ENCODE data around the gene SLC38A6.
"Not testable (repeated sequence)": the region's sequence is repeated elsewhere in the genome, so short reads cannot be mapped to it uniquely, and the experiment has no call there.

SLC38A6 gene

GRCh38 chr14:61089126-61089750, 108.2 kb downstream of the SLC38A6 start:
- DNase-seq (ENCODE audit: low spot score): no peak
- Mint-ChIP-seq H3K4me1 (ENCODE audit: low read depth) (peaks cover 2% of the 10 kb centered on the region), H3K9me3 (no peaks in the 10 kb centered on the region), H3K27me3 (ENCODE audit: low read depth) (no peaks in the 10 kb centered on the region), H3K36me3 (ENCODE audit: low read depth) (no peaks in the 10 kb centered on the region), H3K4me3 (no peak overlapping the region), H3K27ac (no peak overlapping the region)

DNA sequence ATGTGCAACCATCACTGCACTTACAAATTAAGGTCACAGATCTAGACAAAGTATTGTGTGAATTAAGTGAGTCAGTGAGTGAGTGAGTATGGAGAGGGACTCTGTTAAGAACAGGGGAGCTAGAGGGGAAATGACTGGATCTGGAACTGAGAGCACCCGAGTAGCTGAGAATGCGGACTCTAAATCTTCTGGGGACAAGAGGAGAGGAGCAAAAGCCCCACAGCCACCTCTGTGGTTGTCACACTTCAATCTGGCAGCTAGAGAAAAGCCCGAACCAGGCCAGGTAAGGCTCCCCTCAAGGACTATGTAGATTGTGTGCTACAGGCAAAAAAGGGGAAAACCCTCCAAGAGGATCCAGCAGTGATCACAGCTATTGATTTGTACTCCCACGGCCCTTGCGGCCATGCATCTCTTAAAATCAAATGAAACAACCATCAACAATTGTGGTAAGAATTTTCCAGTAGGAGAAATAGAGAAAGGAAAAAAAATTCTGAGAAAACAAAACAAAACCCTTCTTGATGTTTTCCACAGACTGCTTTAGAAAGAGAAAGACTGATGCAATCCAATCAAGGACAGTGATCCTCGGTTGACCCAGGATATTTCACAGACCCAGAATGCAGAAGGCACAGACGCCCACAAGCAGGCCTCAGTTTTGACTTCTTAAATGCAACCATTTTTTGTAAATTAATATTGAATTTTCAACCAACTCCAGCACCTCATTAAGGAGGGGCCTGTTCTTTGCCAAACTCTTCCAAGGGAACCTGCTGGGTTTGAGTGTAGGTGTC, 109.6 kb downstream of the SLC38A6 start:
- peaks cover 2% of the 10 kb centered on the region for H3K4me1 Mint-ChIP-seq (ENCODE audit: low read depth)
- DNase-seq (ENCODE audit: low spot score): peak; percentile 17
- H3K27me3 Mint-ChIP-seq (ENCODE audit: low read depth): no peaks in the 10 kb centered on the region
- H3K9me3 Mint-ChIP-seq: no peaks in the 10 kb centered on the region
- H3K36me3 Mint-ChIP-seq (ENCODE audit: low read depth): no peaks in the 10 kb centered on the region
- no peak overlapping the region for H3K4me3 Mint-ChIP-seq
- no peak overlapping the region for H3K27ac Mint-ChIP-seq

DNA sequence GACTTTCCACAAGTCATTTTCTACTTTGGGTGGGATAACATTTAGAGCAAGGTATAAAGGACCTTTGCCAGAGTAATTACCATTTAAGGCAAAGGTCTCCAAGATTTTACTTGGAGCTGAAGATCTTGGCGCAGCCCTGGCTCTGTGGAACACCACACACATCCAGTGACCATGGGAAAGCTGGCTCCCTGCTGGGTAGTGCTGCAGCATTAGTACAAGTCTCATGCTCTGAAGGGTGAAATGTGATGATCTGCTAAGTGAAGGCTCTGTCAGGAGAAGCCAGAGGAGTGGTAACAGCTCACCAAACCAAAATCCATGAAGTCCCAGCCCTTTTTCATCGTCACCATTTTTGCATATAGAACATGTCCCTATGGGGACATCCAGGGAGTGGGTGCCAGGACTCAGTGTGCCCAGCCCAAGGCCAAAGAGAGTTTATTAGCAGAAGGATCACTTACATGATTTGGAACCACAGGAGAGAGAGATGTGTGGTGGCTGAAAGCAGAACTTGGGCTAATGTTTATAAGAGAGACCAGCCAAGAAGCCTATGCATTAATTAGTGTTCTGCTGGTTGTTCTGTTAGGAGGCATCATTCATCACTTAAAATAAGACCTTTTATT, 110.7 kb downstream of the SLC38A6 start:
- Mint-ChIP-seq H3K4me3 (no peak overlapping the region), H3K36me3 (ENCODE audit: low read depth) (no peaks in the 10 kb centered on the region), H3K27ac (no peak overlapping the region), H3K4me1 (ENCODE audit: low read depth) (peaks cover 2% of the 10 kb centered on the region), H3K27me3 (ENCODE audit: low read depth) (no peaks in the 10 kb centered on the region), H3K9me3 (no peaks in the 10 kb centered on the region)
- no peak for DNase-seq (ENCODE audit: low spot score)

DNA sequence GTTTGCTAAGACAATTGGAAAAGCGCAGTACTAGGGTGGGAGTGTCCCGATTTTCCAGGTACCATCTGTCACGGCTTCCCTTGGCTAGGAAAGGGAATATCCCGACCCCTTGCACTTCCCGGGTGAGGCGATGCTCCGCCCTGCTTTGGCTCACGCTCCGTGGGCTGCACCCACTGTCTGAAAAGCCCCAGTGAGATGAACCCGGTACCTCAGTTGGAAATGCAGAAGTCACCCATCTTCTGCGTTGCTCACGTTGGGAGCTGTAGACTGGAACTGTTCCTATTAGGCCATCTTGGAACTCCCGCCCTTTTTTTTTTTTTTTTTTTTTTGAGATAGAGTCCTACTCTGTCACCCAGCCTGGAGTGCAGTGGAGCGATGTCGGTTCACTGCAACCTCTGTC, 117.1 kb downstream of the SLC38A6 start:
- not testable (repeated sequence) for H3K4me3 Mint-ChIP-seq; DNase-seq (ENCODE audit: low spot score); H3K9me3 Mint-ChIP-seq; H3K36me3 Mint-ChIP-seq (ENCODE audit: low read depth); H3K27me3 Mint-ChIP-seq (ENCODE audit: low read depth); H3K27ac Mint-ChIP-seq
- H3K4me1 Mint-ChIP-seq (ENCODE audit: low read depth): peaks cover 15% of the 10 kb centered on the region

GRCh38 chr14:61098721-61099120, 117.7 kb downstream of the SLC38A6 start:
- Mint-ChIP-seq H3K27ac (no peak overlapping the region), H3K4me3 (no peak overlapping the region), H3K27me3 (ENCODE audit: low read depth) (no peaks in the 10 kb centered on the region), H3K36me3 (ENCODE audit: low read depth) (no peaks in the 10 kb centered on the region), H3K9me3 (peaks cover 5% of the 10 kb centered on the region), H3K4me1 (ENCODE audit: low read depth) (peaks cover 21% of the 10 kb centered on the region)
- no peak for DNase-seq (ENCODE audit: low spot score)

DNA sequence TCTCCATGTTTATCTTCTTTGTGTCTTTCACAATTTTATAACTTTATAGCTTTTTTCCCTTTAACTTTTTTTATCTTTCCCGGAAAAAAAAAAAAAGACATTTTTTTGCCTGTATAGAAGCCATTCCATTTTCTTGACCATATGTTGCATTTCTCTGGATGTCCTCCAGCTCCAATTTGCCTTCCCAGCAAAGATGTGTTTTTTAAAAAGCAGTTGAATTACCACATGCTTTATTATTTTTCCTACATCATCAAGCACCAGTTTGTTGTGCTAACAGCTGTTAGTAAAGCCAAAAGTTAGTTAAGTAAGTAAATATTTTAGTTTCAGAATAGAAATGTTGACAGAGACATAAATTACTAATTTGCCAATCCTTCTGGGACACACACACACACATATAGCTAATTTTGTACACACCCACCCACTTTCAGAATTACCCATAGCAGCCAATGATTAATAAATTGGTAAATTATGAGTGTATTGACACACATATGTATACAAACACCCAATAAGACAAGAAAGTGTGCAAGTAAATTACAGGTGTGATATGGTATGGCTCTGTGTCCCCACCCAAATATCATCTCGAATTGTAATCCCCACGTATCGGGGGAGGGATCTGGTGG, 118.3 kb downstream of the SLC38A6 start:
- no peak overlapping the region for H3K27ac Mint-ChIP-seq
- no peaks in the 10 kb centered on the region for H3K27me3 Mint-ChIP-seq (ENCODE audit: low read depth)
- H3K9me3 Mint-ChIP-seq: peaks cover 5% of the 10 kb centered on the region
- H3K4me1 Mint-ChIP-seq (ENCODE audit: low read depth): peaks cover 25% of the 10 kb centered on the region
- no peak overlapping the region for H3K4me3 Mint-ChIP-seq
- no peaks in the 10 kb centered on the region for H3K36me3 Mint-ChIP-seq (ENCODE audit: low read depth)
- no peak for DNase-seq (ENCODE audit: low spot score)

DNA sequence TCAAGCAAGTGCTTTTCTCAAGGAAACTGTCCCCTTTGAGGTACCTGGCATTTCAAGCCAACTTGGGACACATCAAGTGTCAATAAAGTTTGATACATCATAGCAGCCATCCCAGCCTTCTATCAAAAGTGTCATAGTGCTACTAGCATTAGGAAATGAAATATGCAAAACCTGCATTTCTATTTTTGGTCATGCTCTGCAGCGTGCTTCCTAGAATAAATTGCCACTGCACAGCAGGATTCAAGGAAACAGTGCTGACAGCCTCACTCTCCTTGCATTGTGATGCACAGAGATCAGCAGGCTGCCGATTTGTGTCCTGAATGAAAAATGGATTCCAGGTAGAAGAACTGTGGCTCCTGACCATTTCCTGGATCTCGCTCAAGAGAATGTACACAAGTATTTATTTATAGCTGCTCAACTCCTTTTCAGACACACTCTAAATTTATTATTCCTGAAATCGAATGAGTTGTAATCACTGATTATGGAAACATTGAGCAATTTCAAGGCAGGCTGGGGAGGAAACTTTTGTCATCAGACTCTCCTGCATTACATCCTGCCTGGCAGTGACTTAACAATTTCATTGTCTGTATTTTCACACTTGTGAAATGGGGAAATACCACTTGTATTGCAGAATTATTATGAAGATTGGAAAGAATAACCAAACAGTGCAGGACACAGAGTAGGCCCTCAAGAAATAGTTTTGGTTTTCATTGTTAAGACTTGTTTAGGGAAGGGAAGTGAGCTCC, 120.9 kb downstream of the SLC38A6 start:
- Mint-ChIP-seq H3K27me3 (ENCODE audit: low read depth) (no peaks in the 10 kb centered on the region), H3K4me3 (no peak overlapping the region), H3K36me3 (ENCODE audit: low read depth) (no peaks in the 10 kb centered on the region), H3K27ac (peak overlapping the region; percentile 11), H3K9me3 (peaks cover 12% of the 10 kb centered on the region), H3K4me1 (ENCODE audit: low read depth) (peaks cover 27% of the 10 kb centered on the region)
- DNase-seq (ENCODE audit: low spot score): no peak
